ACHN (cell line): ENCODE results near the gene NT5C3A.
"Not testable (repeated sequence)": the region's sequence is repeated elsewhere in the genome, so short reads cannot be mapped to it uniquely, and the experiment has no call there.

Experiments
- DNase-seq: peaks from one replicate; pipeline ENCODE4 v3.0.0-alpha.2; 2015
- in situ Hi-C: cut with HindIII; loops from 2 replicates; pipeline ENCODE4 v1.10.0; 2017; ENCODE audit warnings: low sequenced_read_pairs, low pct_ligation_motif_present, low pct_unique_long_range_greater_than_20kb

NT5C3A gene

GRCh38 chr7:33062023-33062781 is at the start of gene NT5C3A:
NT5C3A (minus strand) TSS chr7:33062776; CDS start chr7:33062705, 71 bp downstream.
- in situ Hi-C loops: no loop called here
- peak; percentile 67 for DNase-seq

- DNase-seq: no peak
- in situ Hi-C loops: no loop called here
These were observed 49.0 kb upstream of the NT5C3A start for GRCh38 chr7:33111614-33112013.

- in situ Hi-C loops: no loop called here
- peak; percentile 22 for DNase-seq
These were observed 47.2 kb upstream of the NT5C3A start for GRCh38 chr7:33109758-33110238.

- in situ Hi-C loops: no loop called here
- peak; percentile 81 for DNase-seq
These were observed 46.6 kb upstream of the NT5C3A start, which contains the start of gene RP9 for GRCh38 chr7:33109005-33109757. RP9 (minus strand) TSS chr7:33109404; CDS start chr7:33109372, 32 bp downstream.

DNA sequence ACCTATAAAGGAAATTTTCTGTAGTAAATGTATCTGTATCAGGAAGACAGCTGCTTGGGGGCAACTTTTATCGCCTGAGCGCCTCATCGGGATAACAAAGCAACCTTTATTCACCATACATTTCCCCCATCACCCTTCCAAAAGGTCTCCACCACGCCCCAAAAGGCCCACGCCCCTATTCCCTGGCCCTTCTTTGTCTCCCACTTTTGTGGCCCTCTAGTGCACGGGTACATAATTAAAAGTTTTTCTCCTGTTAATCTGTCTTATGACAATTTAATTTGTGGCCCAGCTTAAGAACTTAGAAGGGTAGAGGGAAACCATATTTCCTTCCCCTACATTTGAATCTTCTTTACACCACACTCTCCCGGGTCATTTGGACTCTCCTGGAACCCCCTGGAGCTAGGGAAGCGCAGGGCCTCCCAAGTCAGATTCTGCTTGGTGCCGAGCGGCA is 46.0 kb upstream of the NT5C3A start:
- in situ Hi-C loops: no loop called here
- peak; percentile 52 for DNase-seq

- DNase-seq: peak; percentile 65
- in situ Hi-C loops: no loop called here
These were observed 44.8 kb upstream of the NT5C3A start for GRCh38 chr7:33107136-33108066.

DNA sequence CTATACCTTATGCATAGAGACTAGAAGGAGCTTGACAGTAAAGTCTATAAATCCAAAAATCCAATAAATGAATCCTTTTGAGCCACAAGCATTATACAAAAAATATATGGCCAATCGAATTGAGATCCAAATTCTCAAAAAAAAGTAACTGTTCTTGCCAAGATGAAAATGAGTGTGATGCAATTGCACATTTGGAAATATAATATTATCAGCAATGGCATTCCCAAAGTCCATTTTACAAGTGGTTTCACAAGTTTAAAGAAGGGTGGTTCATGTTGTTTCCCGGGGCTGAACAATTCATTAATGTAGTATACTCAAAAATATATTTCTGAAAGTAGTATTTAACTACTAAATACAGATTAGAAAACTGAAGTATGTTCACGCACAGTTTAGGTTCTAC is 39.3 kb upstream of the NT5C3A start:
- DNase-seq: no peak
- in situ Hi-C loops: no loop called here

DNA sequence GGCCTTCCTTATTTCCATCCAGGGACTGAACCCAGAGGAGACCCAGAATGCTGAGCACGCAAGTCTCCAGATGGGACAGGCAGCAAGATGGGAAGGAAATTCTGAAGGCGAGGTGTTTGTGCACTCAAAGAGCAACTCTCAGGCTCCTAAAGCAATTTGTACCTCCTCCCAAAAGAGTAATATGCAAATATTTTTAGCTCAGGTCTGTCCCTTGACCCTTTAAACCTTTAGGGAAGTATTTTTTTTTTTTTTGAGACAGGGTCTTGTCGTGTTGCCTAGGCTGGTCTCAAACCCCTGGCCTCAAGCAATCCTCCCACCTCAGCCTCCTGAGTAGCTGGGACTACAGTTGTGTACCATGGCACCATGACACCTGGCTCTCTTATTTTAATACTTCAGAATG is 38.2 kb upstream of the NT5C3A start:
- in situ Hi-C loops: no loop called here
- DNase-seq: no peak

DNA sequence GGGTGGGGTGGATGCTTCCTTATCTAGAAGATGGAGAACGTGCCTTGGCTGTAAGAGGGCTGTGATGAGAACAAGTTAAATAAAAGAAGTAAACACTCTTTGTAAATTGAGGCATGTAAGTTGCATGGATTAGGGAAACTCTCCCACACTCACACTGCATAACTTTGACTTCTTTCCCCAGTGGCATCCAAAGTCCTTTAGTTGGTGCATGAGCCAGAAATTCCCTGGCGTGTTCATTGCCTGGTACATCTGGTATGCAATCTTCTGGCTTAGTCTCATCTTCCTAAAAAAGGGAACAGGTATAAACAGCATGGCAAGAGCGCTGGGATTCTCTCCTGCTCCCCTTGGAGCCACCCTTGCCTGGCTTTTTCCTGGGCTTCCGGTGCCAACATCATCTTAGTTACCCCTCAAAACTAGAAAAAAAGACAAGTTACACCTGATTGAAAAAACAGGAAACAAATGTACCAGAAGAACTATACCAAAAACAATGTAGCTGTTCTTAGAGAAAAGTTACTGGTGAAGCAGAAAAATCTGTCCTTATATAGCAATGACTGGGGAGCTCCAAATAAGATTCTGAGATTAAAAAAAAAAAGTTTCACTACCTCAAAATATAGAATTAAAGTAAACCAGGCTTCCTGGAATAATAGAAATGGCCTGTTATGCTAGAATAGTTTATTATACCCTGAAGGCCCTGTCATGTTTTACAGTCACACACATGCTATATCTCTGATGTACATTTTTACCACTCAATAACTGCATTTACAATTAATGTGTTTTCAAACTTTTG is 36.8 kb upstream of the NT5C3A start:
- in situ Hi-C loops: no loop called here
- DNase-seq: no peak

- DNase-seq, in situ Hi-C loops: not testable (repeated sequence)
These were observed 32.2 kb upstream of the NT5C3A start for GRCh38 chr7:33094745-33095275.

DNA sequence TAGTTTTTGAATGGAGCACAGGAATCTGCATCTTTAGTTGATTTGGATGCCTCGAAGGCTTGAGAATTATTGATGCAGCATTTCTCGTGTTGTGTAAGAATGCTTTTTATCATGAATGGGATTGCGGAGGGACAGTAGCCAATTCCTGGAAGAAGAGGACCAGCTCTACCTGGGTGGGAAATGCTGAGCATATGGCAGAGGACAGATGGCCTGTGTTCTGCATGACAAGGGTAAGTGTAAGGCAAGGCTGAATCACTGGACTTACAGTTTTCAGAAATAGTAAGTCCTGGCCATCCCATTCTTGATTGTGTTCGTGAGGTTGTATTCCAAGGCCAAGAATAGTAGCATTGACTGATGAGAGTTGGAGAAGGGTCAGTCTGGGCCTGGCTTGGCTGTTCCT is 30.7 kb upstream of the NT5C3A start:
- no peak for DNase-seq
- in situ Hi-C loops: no loop called here

DNA sequence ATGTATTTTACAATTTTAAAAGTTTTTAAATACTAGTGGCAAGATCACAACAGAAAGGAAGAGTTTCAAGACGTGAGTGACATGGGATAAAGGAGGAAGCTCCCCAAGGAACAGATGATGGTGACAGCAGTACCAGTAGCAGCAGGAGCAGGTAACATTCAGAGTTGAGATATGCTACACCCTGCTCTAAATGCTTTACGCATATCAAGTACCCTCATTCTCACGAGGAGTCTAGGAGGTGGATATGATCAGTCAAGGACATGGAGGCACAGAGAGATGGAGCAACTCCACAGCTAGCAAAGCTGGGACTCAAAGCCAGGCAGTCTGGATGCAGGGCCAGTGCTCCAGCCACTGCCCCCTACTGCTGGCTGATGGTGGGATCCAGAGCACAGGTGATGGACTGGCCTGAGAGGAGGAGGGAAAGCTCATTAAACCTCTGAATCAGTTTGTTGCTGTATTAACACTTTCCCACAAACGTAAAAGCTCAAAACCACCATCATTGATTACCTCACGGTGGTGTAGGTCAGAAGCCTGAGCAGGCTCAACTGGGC is 29.1 kb upstream of the NT5C3A start:
- in situ Hi-C loops: no loop called here

DNA sequence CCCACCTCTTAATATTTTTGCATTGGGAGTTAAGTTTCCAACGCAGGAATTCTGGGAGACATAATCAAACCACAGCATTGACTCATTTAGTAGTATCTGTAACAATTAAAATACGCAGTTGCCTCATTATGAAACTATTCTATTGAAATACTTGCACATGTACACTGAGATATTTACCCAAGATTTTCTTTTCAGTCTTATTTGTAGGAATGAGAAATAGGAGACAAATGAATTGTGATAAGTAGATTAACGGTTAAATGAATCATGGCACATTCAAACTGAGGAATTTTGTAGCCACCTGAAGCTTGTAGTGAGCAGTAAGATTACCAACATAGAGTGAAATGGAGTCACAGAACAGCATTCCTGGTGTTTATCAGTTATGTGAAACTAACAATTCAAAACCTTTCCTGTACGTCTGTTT is 28.5 kb upstream of the NT5C3A start:
- in situ Hi-C loops: no loop called here
- no peak for DNase-seq

More for the DNA sequence above, 29.1 kb upstream of the NT5C3A start:
- DNase-seq: no peak

DNA sequence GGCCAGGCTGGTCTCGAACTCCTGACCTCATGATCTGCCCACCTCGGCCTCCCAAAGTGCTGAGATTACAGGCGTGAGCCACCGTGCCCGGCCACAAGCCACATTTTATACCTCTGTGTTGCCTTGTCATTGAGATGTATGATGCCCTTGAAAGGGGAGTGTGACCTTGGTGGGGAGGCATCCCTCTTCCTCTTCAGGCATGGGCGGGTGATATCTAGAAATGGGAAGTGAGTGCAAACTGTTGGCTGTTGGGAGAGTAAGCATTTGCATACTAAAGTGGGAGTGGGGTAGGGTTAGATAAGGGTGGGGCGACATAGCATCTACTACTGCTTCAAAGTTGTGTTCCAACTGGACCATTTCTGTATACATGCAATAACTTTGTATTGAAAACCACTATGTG is 26.6 kb upstream of the NT5C3A start:
- in situ Hi-C loops: no loop called here
- DNase-seq: no peak

- no peak for DNase-seq
- in situ Hi-C loops: no loop called here
These were observed 25.3 kb upstream of the NT5C3A start for GRCh38 chr7:33087858-33088257.

DNA sequence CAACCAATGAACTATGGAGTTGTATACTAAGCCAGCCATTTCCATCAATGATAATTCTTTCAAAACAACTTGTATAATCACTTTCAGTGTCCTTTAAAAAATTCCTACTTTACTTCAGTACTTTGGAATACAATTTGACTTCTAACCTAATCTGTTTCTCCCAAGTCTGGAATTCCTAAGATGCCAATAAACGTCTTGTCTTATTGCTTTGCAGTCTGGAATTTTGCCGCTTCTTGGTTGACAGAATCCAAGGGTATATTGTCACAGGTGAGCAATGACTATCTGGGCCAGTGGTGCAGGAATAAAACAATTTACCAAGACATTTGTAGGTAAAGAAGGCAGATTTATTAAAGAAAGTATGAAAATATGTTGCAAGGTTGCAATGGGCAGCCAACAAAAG is 24.8 kb upstream of the NT5C3A start:
- in situ Hi-C loops: no loop called here

More for the DNA sequence above, 24.8 kb upstream of the NT5C3A start:
- no peak for DNase-seq
